ENCODE measurements around the gene PRDM2.

DNA sequence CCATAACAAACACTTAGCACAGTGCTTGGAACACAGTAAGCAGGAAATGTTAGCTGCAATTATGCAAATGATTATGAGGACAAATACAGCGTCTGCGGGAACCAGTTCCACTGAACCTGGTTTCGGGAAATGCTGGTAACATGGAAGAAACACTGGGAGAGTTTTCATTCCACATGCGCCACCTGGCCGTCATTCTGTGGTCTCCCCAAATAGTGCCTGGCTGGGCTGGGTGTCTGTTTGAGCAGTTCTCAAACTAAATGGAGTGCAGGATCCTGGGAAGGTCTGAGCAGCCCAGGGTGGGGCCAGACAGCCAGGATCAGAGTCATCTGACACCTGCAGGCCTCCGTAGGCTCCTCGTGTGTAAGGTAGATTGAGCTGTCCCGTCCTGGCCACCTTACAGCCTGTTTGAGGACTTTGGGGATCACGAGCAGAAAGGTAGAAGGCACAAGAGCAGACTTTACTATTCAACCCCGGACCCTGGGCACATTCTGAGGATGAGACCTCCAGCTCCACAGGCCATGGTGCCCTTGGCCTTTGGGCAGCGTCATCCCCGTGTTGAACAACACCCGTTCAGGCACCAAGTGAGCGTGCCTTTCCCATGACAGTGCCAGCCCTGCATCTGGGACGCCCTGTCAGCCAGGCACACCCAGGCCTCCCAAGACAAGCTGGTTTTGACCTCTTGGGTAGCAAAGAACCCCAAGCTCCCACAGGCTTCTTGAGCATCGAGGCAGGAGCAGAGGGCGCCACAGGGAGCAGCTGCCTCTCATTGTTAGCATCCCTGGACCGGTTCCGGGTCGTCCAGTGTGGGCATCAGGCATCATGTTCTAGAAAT, 101.9 kb downstream of the PRDM2 start:
- TF ChIP-seq CTCF (IDR thresholded peaks at IDR 0.05), result no peak
- TF ChIP-seq POLR2A (IDR thresholded peaks at IDR 0.05), result no peak
- no peak for TF ChIP-seq EP300 (IDR thresholded peaks at IDR 0.05)
- no peak for TF ChIP-seq POLR2AphosphoS5 (IDR thresholded peaks at IDR 0.05)

Measured in suprapubic skin (tissue), 4 donors.